SK-MEL-5 (cell line): ENCODE measurements around the gene ADGRA3. TPM values are rescaled to one million over a fixed set of nuclear protein-coding genes. Genes with fewer than 3 reads are reported as not detected.

Source experiments
- DNase-seq: peaks from one replicate; pipeline ENCODE4 v3.0.0-alpha.2; 2016; ENCODE audit warnings: low read depth, low spot score
- in situ Hi-C: cut with HindIII; loops from 2 replicates; pipeline ENCODE4 v1.10.0; 2016; ENCODE audit warnings: low sequenced_read_pairs, high pct_unique_total_duplicates, low pct_unique_long_range_greater_than_20kb
- total RNA-seq: library from RNA; depleted of rRNA; stranded (reverse); fragments of >200 nt; shearing (Covaris generic); gene quantifications from 2 replicates; pipeline ENCODE4 v1.2.3, GENCODE V29; 2014

Gene ADGRA3
- total RNA-seq, 1 experiment from 2014 or later, result 52.5 TPM

DNA sequence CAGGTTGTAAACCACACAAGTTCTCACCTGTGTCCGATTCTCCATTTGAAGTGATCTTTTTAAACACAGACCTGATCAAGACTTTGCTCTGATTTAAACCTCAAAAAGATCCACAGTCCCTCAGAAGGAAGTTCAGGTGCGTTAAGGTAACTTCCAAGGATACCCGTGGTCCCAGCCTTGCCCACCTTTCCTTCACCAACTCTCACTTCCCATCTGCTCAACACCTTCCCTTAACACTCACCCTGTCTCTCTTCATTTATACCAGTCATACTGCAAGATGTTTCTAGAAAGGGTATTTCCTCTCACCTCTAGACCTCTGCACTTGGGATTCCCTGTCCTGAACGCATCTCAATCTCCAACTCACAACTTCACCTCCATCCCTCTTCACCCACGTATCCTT lies 49.9 kb downstream of the ADGRA3 start:
- no peak for DNase-seq
- in situ Hi-C loops, result no loop called here

DNA sequence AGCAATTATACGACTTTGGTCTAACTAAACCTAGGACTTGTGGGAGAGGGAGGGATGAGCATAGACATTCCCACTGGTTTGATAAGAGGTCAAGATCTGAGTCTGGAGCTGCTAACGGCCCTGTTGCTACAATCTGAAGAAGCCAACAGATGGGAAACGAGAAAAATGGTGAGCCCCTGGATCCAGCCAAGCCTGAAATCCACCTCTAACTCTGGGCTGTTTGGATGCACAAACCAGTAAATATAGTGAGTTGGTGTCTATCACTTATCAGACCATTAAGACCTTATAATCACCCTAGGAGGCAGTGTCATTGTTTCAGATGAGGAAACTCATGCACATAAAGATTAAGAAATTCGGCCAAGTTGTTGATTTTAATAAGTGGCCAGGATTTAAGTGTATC lies 50.5 kb downstream of the ADGRA3 start:
- in situ Hi-C loops, result no loop called here
- DNase-seq, result no peak

DNA sequence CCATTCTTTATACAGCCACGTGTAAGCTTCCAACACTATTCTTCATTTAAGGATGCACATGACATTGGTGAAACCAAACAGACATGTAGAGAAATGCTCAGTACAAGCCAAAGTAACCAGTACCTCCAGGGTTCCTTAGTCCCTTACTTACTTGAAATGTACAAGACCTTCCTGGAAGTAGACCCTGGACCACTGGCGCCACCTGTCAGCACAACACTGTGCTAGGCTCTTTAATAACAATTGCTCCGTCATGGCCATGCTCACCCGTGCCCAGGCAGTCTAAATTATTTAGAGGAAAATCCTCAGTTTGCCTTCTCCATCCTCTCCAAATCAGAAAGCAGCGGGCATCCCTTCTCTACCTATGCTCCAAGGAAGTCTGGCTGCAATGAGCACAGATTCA lies 52.7 kb downstream of the ADGRA3 start:
- DNase-seq, result no peak
- in situ Hi-C loops, result no loop called here

- in situ Hi-C loops, result no loop called here
These were observed 53.2 kb downstream of the ADGRA3 start for GRCh38 chr4:22462688-22463087.

DNA sequence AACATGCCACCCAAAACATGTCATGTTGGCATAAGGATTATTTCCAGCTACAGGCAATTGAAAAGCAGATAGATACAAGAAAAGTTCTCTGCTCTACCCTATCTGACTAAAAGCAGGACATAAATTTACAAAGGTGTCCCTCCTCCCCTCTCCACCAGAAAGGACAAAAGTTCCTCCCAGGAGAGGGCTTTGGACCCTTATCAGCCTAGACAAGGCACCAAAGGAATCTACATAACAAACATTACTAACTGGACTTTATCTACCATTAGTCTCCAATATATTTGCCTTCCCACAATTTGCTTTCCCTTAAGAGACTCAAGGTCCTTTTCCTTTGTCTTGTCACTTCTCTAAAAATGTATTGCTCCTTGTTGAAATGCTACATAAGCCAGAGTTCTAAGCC lies 55.6 kb downstream of the ADGRA3 start:
- DNase-seq, result no peak
- in situ Hi-C loops, result no loop called here

More at GRCh38 chr4:22462688-22463087, 53.2 kb downstream of the ADGRA3 start:
- DNase-seq, result peak; percentile 15

- in situ Hi-C loops, result no loop called here
- no peak for DNase-seq
These were observed 57.8 kb downstream of the ADGRA3 start for GRCh38 chr4:22458098-22458497.

DNA sequence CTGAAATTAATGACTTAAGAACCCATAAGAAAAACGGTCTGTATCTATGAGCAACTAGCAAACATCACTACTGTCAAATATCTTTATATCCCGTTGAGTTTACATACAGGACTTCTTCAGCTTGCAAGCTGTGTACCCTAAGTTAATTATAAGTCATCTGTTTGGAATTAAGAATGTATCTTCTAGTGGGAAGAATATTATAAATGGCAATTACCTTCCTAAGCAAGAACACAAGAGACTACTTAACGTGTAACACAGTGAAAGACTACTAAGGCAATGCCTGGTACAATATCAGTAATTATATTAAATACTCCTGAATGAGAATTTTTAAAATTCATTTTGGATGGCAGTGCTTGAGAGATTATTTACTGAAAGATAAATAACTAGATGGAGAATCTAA lies 58.5 kb downstream of the ADGRA3 start:
- no peak for DNase-seq
- in situ Hi-C loops, result no loop called here

DNA sequence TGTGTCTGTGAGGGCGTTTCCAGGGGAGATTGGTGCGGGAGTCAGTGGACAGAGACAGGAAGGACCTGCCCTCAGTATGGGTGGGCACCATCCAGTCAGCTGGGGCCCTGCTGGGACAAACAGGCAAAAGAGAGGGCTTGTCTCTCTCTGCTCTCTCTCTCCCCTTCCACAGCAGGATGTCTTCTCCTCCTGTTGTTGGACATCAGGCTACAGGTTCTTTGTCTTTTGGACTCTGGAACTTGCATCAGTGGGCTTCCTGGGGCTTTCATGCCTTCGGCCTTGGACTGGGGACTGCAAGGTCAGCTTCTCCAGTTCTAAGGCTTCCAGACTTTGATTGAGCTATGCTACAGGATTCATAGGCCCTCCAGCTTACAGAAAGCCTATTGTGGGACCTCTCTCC lies 59.6 kb downstream of the ADGRA3 start:
- in situ Hi-C loops, result no loop called here
- DNase-seq, result no peak

GRCh38 chr4:22454955-22455354 lies 60.9 kb downstream of the ADGRA3 start:
- no peak for DNase-seq
- in situ Hi-C loops, result no loop called here

- DNase-seq, result no peak
- in situ Hi-C loops, result no loop called here
These were observed 61.5 kb downstream of the ADGRA3 start for GRCh38 chr4:22454216-22454838.

GRCh38 chr4:22444813-22445212 lies 71.1 kb downstream of the ADGRA3 start:
- in situ Hi-C loops, result no loop called here
- DNase-seq, result no peak

GRCh38 chr4:22442956-22443355 lies 72.9 kb downstream of the ADGRA3 start:
- no peak for DNase-seq
- in situ Hi-C loops, result no loop called here

GRCh38 chr4:22440999-22441398 lies 74.9 kb downstream of the ADGRA3 start:
- DNase-seq, result no peak
- in situ Hi-C loops, result no loop called here

DNA sequence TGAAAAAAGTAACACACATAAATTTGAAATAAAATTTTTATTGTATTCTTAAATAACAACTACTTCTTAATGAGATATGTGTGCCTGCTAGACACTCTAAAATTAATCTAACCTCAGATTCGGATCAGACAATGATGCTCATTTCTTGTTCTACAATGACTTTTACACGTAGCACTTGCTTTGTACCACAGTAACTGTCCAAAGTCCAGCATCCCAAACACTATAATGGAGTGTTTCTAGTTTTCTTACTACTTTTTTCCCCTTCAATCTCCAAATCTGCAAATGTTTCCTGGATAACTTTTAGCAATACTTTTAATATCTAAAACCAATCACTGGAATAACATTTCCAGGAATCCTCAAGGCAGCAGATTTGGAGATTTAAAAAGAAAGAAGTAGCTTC lies 75.9 kb downstream of the ADGRA3 start:
- in situ Hi-C loops, result no loop called here
- no peak for DNase-seq

GRCh38 chr4:22435652-22436051 lies 80.2 kb downstream of the ADGRA3 start:
- in situ Hi-C loops, result no loop called here
- no peak for DNase-seq

DNA sequence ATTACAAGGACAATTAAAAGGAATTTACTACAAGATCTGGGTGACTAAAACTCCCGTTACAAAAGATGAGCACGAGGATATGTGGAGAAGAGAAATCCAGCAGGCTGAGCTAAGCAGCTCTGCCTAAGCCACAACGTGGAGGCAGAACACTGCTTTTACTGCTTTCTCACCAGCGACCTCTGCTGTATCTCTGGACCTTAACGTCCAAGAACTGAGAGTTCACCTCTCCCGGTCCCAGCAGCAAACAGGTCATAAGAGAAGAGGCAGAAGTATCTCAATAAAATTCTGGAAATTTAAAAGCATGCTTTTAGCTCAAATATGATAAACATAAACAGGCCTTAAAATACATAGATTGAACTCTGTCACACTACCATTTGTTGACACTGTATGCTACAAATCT lies 81.0 kb downstream of the ADGRA3 start:
- peak; percentile 84 for DNase-seq
- in situ Hi-C loops, result no loop called here

- no peak for DNase-seq
- in situ Hi-C loops, result no loop called here
These were observed 85.2 kb downstream of the ADGRA3 start for GRCh38 chr4:22430626-22431025.

DNA sequence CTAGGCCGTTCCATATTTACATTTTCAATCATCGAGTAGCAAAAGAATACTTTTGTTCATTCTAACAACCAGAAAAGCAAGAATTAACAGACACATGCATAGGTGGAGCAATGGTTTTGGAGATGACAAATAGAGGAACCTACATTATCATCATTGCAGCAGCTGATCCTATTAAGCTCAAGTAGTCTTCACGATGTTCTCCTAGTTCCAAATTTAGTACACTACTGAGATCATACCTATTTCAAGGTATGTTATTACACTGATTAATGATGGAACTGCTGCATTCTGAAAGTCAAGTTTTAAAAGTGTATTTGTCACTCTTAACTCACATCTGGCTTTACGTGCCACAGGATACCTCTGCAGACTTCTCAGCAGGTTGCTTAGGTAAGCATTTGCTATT lies 87.4 kb downstream of the ADGRA3 start:
- DNase-seq, result no peak
- in situ Hi-C loops, result no loop called here

GRCh38 chr4:22427675-22428074 lies 88.2 kb downstream of the ADGRA3 start:
- DNase-seq, result no peak
- in situ Hi-C loops, result no loop called here

DNA sequence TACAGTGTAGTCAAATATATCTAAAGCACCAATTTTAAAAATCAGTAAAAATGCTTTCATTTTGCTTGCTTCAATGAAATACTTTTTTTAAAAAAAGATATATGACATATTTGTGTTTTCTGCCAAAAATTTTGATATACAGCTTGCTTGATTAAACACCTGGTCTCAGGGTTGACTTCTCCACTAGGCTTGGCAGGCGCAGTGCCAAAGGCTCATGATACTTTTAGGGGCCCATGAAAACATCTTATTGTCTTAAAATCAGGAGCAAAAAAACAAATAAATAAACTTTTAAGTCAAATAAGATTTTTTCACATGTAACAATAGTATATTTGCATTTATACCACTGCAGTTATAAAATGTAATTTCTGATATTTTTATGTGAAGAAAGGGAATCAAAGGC lies 95.6 kb downstream of the ADGRA3 start:
- no peak for DNase-seq
- in situ Hi-C loops, result no loop called here
